GM12878 (cell line): ENCODE data around the gene DLG4.

Source experiments
- EED ChIP-seq: sonication (generic); IDR thresholded peaks from 2 replicates; pipeline ENCODE4 v1.6.1; 2016; ENCODE audit warnings: antibody characterized with exemption, low read depth
- NR2C2 ChIP-seq: IDR thresholded peaks from 2 replicates; pipeline ENCODE4 v1.6.1; 2011; ENCODE audit warnings: borderline replicate concordance, low read depth; ENCODE audit not compliant: control insufficient read depth, insufficient read length
- POLR2AphosphoS5 ChIP-seq: IDR thresholded peaks from 2 replicates; pipeline ENCODE4 v1.6.1; 2011; ENCODE audit warnings: mild to moderate bottlenecking, low read length, inconsistent platforms
- SIN3A ChIP-seq: IDR thresholded peaks from 2 replicates; pipeline ENCODE4 v1.6.1; 2012; ENCODE audit warnings: low read depth, low read length, improper control_type of control experiment
- SPI1 ChIP-seq: IDR thresholded peaks from 2 replicates; pipeline ENCODE4 v1.6.1; 2011; ENCODE audit warnings: low read depth, mild to moderate bottlenecking, low read length, moderate library complexity, borderline replicate concordance; ENCODE audit not compliant: insufficient read depth

- TF ChIP-seq NR2C2 (no peak), SIN3A (no peak), EED (no peak), POLR2AphosphoS5 (no peak), SPI1 (no peak)
These were observed 37.3 kb upstream of the DLG4 start for GRCh38 chr17:7256766-7257456.
